Measurements from ENCODE around the gene COA8.

COA8 gene

GRCh38 chr14:103537175-103537990 lies 25.4 kb upstream of the COA8 start:
- no peak for DNase-seq (ENCODE audit: low read depth)

DNA sequence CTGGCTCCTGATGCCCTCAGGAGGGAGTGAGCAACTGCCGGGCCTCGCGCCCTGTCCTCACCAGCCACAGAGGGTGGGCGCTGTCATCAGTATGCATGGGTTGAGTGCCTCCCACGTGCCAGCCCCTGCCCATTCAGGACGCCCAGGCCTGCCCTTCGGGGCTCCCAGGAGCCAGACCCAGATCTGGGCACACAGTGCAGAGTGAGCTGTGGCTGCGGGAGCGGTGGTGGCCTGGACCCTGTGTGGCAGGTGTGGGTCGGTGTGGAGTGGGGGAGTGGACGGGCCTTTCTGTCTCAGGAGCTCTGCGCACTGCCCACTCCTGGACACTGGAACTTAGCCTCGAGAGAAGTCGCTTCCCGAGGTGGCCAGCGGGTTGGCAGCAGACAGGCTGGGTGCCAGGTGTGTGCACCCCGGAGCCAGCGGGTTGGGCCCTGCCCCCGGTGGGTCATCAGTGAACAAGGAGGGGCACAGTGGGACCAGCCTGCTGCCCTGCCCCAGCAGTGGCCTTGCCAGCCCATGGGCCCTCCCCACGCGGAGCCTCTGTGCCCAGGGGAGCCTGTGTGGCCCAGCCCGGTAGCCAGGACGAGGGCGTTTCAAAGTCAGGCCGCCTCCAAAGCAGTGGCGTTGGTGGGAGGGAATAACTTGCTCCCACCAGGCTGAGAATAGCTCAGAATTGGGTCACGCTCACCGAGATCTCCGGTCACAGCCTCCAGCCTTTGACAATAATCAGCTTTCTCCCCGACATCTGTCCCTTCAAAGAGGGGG lies 24.3 kb upstream of the COA8 start:
- DNase-seq (ENCODE audit: low read depth) = no peak

DNA sequence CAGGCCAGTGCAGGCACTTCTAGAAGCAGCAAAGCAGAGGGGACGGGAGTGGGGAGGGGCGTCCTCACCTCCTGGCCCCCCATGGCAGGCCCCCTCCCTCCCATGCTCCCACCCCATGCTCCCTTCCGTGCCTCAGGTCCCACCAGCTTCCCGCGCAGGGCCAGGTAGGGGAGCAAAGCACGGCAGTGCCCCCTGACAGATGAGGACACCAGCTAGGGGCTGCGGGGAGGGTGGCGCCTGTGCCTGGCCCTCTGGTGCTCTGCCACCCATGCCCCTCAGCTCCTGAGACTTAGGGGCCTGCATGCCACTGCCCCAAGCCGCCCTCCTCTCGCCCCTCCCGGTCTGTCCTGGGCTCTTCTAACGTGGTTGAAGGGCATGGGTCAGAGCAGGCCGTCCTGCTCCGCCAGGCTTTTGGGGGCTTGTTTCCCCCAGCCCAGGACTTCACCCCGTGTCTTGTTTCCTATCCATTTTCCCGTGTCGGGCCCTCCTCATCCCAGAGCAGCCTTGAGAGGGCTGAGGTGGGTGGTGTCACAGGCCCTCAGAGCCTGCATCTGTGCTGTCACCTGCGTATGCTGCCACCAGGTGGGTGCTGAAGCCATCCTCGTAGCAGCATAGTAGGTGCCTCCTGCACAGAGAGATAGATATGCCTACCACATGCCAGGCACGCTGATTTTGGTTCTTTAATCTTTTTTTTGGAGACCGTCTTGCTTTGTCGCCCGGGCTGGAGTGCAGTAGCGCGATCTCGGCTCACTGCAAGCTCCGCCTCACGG lies 23.5 kb upstream of the COA8 start:
- DNase-seq (ENCODE audit: low read depth) = no peak

GRCh38 chr14:103540821-103541708 lies 21.7 kb upstream of the COA8 start:
- no peak for DNase-seq (ENCODE audit: low read depth)

GRCh38 chr14:103541709-103542604 lies 20.8 kb upstream of the COA8 start:
- no peak for DNase-seq (ENCODE audit: low read depth)

DNA sequence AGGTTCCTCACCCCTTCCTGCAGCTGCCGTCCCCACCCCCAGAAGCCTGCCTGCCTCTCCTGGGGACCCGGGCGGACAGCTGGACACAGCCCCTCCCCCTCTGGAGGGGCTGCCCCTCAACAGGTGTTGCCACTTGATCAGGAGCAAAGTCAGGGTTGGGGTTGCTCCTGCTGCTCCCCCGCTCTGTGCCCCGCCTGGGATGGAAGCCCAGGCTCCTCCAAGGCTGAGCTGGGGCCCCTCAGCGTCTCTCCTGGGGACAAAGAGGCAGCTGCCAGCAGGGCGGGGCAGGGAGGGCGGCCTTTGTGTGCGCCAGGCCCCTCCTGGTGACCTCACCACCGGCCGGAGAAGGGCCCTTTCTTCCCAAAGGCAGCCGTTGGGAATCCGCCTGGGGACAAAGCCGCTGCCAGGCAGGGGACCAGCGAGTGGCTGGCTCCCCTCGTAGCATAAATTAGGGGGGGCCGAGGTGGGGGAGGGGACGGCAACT lies 20.1 kb upstream of the COA8 start:
- no peak for DNase-seq (ENCODE audit: low read depth)

DNA sequence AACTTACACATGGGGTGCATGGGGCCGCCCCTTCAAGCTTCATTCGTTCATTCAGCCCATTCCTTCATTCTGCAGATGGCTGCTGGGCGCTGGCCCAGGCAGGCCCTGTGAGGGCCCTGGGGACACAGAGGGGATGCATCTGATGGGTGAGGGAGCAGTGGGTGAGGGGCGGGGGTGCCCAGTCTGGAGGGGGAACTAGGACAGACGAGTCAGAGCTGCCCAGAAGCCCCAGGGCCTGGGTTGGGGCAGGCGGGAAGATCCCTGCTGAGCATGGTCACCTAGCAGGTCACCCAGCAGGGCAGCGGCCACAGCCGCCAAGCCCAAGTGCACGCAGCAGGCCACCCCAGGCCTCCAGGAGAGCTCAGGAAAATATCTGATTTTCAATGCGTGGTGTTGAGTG lies 19.6 kb upstream of the COA8 start:
- DNase-seq (ENCODE audit: low read depth) = no peak

GRCh38 chr14:103543721-103544387 lies 18.9 kb upstream of the COA8 start:
- no peak for DNase-seq (ENCODE audit: low read depth)

DNA sequence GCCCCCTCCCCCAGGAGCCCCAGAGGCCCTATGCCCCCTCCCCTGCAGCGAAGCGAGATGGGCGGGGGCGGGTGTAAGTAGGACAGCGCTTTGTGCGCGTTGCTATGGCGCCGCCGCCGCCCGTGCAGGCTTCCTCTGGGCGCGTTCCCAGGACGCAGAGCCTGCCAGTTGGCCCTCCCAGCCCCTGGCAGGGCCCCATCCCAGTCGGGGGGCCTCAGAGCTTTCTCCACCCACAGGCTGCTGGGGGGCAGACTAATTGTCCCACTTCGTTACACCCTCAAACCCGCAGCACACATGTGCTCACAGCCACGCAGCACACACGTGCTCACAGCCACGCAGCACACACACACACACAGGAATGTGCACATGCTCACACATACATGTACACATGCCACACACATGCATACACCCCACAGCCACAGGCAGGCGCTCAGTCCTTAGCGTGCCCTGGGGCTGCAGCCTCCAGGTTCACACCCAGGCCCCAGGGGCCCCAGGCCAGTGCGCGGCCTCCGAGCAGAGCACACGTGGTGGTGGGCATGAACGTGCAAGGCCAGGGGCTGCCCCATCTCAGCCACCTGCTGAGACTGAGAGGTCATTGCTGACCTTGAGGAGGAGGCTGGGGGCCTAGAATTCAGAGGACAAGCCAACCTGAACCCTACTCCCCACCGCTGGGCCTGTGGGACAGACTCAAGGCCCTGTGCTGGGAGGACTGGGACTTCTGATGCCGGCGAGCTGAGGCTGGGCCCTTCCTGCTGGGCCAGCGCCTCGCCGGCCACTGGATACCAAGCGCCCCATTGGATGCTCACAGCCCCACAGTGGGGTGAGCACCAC lies 18.2 kb upstream of the COA8 start:
- no peak for DNase-seq (ENCODE audit: low read depth)

- no peak for DNase-seq (ENCODE audit: low read depth)
These were observed 17.4 kb upstream of the COA8 start for GRCh38 chr14:103545219-103545914.

- DNase-seq (ENCODE audit: low read depth) = no peak
These were observed 16.7 kb upstream of the COA8 start for GRCh38 chr14:103545915-103546651.

DNA sequence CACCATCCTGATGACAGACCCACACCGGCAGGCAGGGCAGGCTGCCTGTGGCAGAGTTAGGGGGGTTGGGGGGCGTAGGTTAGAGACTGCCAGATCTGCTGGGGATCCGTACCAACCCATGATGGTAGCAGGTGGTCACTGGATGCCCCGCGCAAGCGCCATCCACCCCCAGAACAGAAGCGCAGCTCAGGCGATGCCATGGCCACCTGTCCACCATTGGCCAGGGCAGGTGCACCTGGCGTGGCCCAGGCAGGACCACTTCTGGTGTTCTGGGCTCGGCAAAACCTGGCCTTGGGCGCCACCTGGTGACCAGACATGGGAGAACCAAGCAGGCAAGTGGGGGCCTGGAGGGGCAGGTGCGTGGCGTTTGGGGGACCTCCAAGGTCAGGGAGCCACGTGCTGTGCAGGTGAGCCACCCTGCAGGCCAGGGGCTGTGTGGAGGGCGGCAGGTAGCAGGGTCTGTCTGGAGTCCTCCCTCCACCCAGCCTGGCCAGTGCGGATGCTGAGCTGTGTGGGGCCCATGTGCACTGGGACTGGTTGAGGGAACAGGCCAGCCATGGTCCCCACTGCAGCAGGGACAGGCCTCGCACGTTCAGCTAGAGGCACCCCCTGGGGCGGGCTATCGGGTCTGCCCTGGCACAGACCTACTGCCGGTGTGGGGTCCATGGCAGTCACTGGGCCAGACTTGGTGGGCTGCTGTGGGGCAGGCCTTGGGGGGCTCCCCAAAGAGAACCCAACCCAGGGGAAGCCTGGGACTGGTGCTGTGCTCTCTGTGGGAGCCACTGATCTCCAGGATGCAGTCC lies 15.9 kb upstream of the COA8 start:
- no peak for DNase-seq (ENCODE audit: low read depth)

DNA sequence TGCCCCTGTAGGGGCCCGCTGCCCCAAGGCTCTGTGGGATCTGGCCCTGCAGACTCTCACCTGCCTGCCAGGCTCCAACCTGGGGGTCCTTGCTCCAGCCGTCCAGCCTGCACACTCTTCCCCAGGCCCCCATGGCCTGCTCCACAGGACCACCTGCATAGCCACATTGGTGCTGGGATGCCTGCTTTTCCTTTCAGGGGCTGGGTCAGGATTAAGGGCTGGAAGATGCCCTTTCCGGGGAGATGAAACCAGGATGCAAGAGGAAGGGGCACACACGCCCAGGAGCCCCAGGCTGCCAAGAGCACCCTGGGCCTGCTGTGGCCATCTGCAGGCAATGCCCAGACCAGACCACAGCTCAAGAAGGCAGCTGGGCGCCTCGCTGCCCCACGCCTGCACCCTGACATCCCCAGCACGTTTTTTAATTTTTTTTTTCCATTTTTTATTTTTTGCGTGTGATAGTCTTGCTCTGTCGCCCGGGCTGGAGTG lies 15.3 kb upstream of the COA8 start:
- no peak for DNase-seq (ENCODE audit: low read depth)

- no peak for DNase-seq (ENCODE audit: low read depth)
These were observed 14.8 kb upstream of the COA8 start for GRCh38 chr14:103547941-103548462.

GRCh38 chr14:103548463-103549351 lies 14.1 kb upstream of the COA8 start:
- DNase-seq (ENCODE audit: low read depth) = no peak

Data from HS-27A (cell line).